T-helper 1 cell (primary cell): ENCODE data around the gene ACTR1B.
"Not testable (repeated sequence)": the region's sequence is repeated elsewhere in the genome, so short reads cannot be mapped to it uniquely, and the experiment has no call there.

Source experiments
- DNase-seq, 5 donors: peaks; one replicate each; pipeline ENCODE4 v3.0.0-alpha.2; 2012 to 2020
- total RNA-seq, 4 donors: gene quantifications; one replicate each; lab custom pipeline; 2026; lab: John Stamatoyannopoulos, UW

ACTR1B gene
- 72.3 to 93.2 (median 83.9) reads per million in 4 donors for total RNA-seq

DNA sequence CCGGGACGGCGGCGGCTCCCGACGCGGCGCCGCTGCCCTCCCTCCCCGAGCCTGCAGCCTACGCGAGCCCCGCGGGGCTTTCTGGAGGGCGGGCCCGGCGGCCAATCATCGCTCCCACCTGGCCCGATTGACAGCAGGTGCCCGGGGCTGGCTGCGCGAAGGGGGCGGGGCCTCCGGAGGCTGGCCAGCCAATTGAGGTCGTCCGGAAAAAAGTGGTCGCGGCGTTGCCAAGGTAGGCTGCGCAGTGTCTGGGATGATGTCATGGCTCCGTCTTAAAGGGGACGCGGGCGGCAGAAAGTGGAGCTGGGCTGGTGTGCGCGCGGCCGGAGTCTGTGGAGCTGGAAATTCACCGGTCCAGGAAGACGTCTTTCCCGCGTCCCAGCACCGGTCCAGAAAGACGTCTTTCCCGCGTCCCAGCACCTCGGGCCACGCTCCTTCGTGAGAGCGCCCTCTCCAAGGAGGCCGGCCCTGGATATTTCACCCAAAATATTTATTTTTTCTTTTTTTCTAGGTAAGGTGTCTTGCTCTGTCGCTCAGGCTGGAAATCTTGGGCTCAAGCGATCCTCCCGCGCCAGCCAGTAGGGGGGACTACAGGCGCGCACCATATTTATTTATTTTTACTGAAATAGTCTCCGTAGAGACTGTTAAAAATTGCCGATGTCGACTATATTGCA lies at the start of gene ACTR1B:
Gene ACTR1B, minus strand, starts transcription at position 83 of the 674 bp plus-strand sequence. CDS start 154 bp downstream, outside the sequence.
- peak; percentile 96 to 99 (median 97) for DNase-seq

DNA sequence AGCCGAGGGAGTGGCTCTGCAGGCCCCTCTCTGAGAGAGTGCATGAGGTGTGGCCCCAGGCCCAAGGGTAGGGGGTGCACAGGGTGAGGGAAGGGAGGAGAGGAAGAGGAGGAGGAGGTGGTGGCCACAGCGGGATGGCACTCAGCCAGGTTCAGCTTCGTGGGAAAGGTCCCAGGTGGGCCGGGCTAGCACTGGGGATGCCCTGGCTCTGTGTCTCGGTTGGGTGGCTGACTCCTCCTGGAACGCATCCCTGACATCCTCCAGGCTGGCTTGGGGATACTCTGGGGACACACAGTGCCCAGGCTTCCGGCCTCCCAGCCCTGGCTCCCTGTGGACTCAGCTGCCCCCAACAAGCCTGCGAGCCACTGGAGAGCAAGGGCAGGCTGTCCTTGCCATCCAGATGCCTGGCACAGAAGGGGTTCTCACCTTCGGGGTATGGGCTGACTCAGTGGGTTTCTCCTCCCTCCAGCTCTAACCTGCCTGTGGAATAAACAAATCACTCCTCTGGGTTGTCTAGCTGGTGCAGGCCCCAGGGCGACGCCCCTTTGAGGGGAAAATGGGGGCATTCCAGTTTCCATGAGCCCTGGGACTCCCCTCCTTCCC lies 49.0 kb upstream of the ACTR1B start:
- peak in 3 of 5 donors; percentile 31 to 52 (median 33) for DNase-seq

DNA sequence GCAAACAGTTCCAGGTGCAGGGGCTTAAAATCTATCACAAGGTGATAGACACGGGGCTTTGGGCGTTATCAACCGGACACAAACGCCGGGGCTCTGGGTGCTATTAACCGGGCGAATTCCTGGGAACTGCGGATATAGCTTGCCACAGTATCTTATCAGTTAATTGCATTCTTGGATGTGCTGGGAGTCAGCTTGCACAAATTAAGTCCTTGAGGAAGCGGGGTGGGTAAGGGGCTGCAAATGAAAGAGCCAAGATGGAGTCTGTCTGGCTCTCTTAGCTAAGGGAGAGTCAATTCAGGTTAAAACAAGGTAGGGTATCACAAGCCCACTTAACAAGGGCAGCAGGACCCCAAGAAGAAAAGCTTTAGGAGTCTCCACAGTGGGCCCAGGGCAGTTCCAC lies 48.3 kb upstream of the ACTR1B start:
- not testable (repeated sequence) for DNase-seq

DNA sequence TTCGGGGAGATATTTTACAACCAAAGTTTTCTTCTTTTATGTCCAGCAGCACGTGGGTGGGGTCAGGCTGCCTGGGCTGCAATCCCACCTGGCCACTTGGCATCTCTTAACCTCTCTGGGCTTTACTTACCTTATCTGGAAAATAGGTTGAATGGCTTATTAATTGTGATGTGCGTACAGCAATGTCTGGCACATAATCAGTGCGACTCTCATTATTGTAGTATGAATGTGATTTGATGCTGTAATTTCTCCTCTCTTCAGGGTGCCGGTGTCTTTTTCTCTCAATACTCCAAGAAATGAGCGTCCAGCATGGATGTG lies 47.5 kb upstream of the ACTR1B start:
- no peak for DNase-seq

DNA sequence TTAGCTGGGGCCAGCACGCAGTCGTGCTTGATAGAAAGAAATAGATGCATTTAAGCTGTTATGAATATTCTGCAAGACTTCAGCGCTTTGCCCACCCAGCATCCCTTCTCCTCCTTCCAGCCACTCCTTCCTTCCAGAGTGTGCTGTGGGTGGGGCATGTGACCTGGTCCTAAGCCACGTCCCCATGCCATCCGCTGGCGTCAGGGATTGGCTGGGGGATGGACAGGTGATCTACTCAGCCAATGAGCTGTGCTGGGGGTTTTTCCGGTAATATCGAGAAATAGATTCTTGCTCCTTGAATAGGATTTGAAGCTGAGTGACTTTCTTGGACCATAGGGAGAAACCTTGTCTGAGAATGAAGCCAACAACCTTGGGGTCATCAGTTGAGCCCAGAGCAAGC lies 44.8 kb upstream of the ACTR1B start:
- DNase-seq = no peak

DNA sequence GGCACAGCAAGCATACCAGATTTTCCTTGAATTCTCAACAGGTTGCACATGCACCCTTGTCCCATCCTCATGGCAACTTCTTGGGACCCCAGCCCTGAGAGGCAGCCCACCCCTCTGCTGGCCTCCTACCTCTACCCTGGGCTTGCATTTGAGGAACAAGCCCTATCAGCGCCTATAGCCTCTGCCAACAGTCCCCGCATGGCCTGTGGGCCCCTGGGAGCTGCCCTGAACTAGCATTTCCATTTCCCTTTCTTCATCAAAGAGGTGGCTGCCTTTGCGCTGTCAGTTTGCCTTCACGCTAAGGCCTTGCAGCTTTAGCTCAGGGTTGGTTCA lies 44.2 kb upstream of the ACTR1B start:
- DNase-seq = no peak

DNA sequence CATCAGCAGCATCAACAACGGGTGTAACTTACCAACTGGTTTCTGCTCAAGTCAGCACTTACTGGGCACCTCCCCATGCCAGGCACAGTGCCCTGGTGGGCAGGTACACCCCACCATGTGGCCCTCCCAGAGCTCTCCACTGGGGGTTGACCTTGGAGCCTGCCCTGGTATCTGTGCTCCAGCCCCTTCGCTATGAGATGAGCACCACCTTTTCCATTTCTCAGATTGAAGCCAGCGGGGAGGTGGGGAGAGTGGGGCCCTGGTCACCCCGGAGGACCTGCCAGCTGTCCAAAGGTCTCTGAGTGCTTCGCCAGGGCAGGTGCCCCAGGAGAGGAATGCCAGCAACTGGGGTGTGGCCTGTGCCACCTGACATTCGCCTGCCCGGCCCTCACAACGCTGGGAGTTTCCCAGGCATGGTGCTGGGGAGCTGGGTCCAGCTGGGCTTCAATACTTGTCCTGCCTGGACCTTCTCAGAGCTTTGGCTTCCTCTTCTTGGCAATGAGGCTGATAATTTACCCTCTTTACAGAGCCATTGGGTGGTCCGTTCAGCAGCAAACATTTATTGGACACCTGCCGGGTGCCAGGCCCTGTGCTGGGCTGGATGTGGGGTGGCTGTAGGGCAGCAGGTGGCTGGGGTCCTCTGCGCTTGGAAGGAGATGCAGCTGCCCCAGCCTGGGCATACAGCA lies 43.7 kb upstream of the ACTR1B start:
- DNase-seq = no peak

DNA sequence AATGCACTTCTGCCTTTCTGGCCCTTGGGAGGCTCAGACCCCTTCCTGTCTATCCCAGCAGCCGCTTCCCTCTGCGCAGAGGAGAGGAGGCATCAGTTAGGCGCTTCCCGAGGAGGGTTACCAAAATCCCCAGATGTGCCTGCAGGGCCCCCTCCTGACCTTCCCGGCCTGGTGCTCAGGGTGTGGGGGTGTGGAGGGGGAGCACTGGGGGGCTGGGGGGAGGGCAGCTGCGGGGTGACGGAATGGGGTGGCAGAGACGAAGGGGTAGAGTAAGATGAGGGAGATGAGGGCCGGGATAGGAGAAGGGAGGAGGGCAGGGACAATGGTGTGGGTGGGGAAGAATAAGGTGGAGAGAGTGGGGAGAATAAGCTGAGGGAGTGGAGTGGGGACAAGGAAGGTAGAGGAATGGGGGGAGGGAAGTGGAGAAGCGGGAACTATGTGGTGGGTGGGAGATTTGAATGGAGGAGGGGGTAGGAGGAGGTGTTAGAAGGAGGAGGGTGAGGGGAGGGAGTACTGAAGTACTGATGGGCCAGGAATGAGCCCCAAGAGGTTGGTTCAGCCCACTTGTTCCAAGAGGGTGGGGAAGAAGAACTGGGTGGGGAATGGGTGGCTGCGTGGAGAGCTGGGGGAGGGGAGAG lies 43.0 kb upstream of the ACTR1B start:
- DNase-seq = no peak

DNA sequence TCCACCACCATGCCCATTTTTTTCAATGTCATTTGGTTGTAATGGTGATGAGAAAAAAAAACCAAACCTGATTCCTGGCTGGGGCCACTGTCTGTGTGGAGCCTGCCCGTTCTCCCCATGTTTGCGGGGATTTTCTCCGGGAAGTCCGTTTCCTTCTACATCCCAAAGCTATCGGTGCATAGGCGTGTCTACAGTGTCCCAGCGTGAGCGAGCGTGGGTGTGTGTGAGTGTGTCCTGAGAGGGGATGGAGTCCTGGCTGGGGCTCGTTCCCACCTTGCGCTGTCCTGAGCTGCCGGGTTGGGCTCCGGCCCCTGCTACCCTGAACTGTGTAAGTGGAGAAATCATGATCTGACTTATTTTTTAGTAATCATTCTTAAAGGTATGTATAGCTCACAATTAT lies 42.3 kb upstream of the ACTR1B start:
- no peak for DNase-seq

DNA sequence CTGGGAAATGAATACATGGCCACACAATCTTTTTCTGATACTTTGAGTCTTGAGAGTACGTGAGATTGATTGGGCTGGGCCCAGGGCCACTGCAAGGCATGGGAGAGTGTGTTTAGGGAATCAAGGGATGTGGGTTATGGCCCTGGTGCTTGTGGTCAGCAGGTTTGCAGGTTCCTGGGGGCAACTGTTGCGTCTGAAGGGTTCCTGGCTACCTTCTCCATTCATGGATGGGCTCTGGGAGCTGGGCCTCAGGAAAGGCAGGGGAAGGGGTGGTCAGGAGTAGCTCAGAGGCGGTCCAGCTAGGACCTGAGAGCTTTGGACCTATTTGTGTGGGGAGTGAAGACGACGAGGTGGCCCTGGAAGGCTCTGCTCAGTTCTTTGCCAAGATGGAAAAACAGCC lies 41.1 kb upstream of the ACTR1B start:
- no peak for DNase-seq

DNA sequence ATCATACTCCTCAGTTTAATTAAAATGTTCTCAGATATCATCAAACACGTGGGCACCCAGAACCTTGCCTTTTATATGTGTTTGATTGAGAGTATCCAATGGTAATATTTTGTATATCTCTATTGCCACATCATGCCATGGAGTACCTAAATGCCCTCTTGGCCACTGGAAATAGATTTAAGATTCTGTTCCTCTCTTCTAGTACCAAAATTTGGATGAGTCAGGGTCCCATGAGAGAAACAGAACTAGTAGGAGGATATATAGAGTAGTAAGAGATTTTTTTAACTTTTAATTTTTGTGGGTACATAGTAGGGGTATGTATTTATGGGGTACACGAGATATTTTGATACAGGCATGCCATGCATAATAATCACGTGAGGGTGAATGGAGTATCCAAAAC lies 39.9 kb upstream of the ACTR1B start:
- DNase-seq = no peak

DNA sequence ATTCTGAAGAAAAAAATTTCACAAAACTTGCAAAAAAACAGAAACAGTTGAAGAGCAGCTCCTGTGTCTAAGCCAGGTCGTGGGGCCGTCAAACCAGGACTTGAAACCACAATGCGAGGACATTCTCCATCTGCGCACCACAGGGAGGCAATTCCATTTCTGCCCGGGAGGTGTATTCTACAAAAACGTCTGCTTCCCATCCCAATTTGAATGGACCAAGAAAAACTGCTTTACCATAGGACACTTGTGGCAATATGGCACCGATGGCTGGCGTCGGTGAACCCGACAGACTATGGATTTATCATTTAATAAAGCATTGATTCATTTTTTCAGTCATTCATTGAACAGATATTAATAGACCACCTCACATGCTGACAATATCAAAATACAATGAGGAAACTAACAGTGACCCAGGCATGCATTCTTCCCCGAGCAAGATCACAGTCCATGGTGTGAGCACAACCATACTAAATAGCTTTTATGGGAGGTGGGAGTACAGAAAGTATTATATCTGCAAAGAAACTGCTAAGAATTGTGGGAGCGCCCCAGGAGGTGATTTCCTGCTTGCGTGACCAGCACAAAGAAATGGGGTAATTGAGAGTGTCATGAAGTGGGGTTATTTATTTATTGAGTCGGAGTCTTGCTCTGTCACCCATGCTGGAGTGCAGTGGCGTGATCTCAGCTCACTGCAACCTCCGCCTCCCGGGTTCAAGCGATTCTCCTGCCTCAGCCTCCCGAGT lies 39.1 kb upstream of the ACTR1B start:
- no peak for DNase-seq

DNA sequence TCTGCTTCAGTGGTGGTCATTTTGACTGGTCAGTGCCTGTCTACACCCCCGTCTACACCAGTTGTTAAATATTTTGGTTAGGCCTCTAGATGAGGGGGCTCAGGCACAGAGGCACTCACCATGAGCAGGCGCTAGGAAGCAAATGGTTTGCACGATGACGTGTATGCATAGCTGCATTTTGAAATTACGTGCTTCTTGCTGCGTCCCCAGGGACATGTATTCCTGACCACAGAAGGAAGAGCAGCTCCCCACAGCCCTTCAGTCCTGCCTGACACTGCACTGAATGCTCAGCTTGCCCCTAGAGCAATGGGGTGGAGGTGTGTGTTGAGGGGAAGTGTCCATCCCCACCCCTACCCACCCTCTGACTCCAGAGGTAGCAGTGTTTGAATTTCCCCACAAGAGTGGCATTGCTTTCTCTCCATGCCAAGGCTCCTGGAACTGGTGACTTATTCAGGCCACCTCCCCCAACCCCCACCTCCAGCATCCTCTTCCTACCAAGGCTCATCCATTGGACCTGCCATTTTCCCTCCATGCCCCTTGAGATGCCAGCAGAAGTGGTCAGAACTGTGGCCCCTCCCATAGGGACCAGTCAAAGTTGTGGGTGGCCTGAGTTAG lies 38.1 kb upstream of the ACTR1B start:
- DNase-seq = no peak

DNA sequence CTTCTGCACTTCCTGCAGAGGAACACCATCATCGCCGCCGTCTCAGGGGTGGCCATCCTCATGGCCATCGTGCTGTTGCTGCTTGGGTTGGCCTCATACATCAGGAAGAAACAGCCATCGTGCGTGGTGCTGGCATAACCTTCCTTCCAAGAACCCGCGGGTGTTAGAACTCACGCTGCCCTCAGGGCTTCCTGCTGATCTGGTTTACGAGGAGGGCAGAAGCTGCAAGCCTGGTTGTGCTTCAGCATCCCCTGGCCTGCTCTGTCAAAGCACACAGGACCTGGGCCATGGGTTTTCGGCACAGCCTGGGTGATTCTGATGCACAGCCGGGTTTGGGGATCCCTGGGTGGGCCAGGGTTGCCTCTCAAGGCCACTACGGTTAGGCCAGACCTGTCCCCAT lies 37.3 kb upstream of the ACTR1B start:
- no peak for DNase-seq

DNA sequence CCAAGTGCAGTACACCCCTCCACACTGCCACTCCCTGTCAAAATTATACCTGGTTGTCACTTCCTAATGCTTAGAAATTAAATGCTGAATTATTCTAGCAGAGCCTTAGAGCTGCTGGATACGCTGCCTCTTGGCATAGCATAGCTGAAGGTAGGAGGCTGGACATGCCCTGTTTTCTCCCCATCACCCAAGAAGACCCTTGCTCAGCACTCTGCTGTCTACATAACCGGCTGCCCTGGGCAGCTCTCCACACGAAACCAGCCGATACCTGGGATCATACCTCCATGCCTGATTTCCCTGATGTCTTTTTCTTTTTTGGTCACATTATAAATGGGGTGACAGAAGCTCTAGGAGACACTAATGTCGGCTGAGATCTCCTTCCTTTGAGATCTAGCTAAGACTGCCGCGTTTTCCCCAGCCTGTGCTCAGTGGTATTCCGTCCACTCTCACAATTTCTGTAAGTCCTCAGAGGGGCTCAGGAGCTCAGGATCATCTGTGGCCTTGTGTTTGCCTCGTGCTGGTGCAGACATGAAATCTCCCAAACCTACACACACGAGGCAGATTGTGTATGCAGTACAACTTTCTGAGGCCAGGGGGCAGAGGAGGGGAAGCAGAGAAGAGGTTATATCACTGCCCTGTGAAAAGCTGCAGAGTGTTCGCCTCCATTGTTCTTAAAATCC lies 36.1 kb upstream of the ACTR1B start:
- DNase-seq = peak in 4 of 5 donors; percentile 38 to 59 (median 52)

DNA sequence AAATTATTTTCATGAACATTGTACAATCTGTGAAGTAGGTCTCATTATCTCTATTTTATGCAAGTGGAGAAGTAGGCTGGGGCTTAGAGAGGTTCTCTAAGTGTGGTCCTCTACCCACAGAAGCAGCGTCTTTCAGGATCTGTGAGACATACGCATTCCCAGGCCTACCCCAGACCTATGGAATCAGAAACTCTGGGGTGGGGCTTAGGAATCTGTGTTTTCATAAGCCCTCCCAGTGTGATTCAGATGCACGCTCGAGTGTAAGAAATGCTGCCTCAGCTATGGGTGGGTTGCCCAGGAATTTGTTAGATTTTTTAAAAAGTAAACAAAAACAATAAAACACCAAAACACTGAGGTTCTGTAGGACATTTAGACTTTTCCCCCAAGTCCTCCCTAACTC lies 34.7 kb upstream of the ACTR1B start:
- no peak for DNase-seq

DNA sequence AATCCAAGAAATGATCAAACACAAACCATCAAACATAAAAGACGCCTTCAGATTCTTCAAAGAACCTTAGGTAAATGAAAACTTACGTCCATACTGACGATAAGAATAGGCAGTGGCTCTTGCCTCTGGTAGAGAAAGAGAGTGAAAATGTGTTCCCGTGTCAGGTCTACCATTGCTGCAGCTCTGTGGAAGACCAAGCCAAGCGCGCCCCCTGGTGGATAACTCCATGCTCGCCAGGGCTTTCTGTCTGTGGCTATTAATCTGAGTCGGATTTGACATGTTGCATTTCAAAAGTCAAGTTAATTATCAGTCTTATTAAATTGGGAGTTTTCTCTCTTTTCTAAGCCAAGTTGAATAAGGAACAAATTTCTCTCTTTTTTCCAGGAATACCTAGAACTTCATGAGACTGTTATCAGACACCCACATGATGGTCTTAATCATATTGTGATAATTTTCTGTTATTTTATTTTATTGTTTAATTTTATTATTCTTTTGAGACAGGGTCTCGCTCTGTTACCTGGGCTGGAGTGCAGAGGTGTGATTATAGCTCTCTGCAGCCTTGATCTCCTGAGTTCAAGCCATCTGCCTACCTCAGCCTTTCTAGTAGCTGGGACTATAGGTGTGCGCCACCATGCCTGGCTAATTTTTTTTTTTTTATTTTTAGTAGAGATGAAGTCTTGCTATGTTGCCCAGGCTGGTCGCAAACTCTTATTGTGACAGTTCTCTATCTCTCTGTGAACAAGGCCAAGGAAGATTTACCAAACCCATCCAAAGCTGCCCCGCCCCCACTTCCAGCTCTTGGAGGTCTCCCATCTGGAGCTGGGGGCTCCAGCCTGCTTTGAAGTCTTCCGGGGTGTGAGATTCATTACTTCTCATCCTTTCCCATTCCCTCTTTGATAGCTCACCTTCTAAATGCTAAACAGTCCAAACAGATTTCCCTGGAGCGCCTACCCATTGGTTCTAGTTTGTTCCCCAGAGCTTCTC lies 33.7 kb upstream of the ACTR1B start:
- DNase-seq = peak; percentile 75 to 93 (median 84)

DNA sequence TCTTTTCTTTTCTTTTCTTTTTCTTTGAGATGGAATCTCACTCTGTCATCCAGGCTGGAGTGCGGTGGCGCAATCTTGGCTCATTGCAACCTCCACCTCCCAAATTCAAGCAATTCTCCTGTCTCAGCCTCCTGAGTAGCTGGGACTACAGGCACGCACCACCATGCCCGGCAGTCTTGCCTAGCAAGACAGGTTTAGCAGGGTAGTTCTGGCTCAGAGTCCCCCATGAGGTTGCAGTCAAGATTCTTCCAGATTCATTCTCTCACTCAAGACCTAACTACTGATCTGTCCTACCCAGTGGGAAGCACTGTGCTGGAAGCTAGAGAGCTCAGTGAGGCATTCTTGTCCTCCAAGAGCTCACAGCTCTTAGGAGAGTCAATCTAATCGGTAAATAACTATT lies 31.9 kb upstream of the ACTR1B start:
- DNase-seq = no peak

DNA sequence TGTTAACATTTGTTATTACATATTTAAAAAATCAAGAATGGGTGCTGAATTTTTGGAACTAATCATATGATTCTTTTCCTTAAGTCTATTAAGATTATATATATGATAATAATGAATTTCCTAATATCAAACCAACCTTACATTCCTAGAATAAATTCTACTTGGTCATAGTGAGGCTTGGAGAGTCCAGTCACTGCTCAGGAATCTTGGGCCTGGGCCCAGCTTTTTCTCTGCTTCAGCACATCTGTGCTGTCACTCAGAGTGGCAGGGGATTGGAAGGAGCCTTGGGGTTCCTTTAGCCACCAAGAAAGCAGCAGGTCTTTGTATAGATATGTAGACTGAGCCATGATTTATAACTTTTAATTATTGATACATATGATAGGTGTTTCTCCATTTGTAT lies 29.6 kb upstream of the ACTR1B start:
- no peak for DNase-seq

DNA sequence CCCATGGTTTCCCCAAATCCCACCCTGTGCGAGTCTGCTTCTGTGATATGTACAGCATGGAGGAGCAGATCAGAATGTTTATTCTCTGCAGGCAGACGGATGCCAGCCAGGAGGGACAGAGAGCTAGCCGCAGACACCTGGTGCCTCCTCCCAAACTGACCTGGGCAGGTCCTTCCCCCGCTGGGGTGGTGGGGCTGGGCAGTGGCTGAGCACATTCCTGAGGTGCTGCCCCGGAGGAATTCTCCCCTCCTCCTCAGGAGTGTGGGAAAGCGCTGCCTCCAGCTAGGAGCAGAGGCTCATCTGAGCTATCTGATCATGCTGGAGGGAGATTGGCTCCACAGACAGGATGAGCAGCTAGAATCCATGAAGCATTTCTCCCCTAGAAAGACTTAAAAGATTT lies 27.3 kb upstream of the ACTR1B start:
- DNase-seq = no peak
